H1 (cell line): ENCODE measurements around the gene MAGI2.

Source experiments
- CTCF ChIP-seq, 3 experiments: IDR thresholded peaks; 1 replicate in 2 of 3; 2 replicates in 1 of 3; pipeline versions ENCODE4 v1.5.1 to v1.6.1; 2011; ENCODE audit warnings: low read length in 3 of 3, mild to moderate bottlenecking in 3 of 3, inconsistent platforms in 2 of 3, low read depth in 1 of 3, moderate library complexity in 1 of 3; ENCODE audit not compliant: insufficient read depth in 1 of 3; ENCODE audit errors: control extremely low read depth in 1 of 3
- POLR2A ChIP-seq, 2 experiments: IDR thresholded peaks; 1 replicate in 1 of 2; 2 replicates in 1 of 2; pipeline ENCODE4 v1.6.1; 2011; ENCODE audit warnings: low read depth in 2 of 2, low read length in 2 of 2, mild to moderate bottlenecking in 2 of 2; ENCODE audit errors: control extremely low read depth in 1 of 2
- POLR2AphosphoS5 ChIP-seq: IDR thresholded peaks from 2 replicates; pipeline ENCODE4 v1.6.1; 2011; ENCODE audit warnings: low read depth, low read length
- RAD21 ChIP-seq, 2 experiments: IDR thresholded peaks in 1 of 2; conservative IDR thresholded peaks in 1 of 2; 2 replicates each; pipeline ENCODE4 v1.6.1; 2011; ENCODE audit warnings: low read depth in 2 of 2, low read length in 2 of 2, improper control_type of control experiment in 1 of 2, inconsistent platforms in 1 of 2, mild to moderate bottlenecking in 1 of 2, moderate library complexity in 1 of 2
- SIX5 ChIP-seq: IDR thresholded peaks from 2 replicates; pipeline ENCODE4 v1.6.1; 2011; ENCODE audit warnings: mild to moderate bottlenecking, low read depth, low read length

- TF ChIP-seq RAD21 (IDR thresholded peaks at IDR 0.05 in 1 of 2, conservative IDR thresholded peaks at IDR 0.05 in 1 of 2; ENCODE audit: low read depth in 2 of 2, low read length in 2 of 2) (no peak), SIX5 (no peak), CTCF (IDR thresholded peaks at IDR 0.05; ENCODE audit: control extremely low read depth in 1 of 3, insufficient read depth in 1 of 3, low read depth in 1 of 3, low read length in 3 of 3) (no peak), POLR2AphosphoS5 (no peak), POLR2A (IDR thresholded peaks at IDR 0.05; ENCODE audit: control extremely low read depth in 1 of 2, low read depth in 2 of 2, low read length in 2 of 2) (no peak)
These were observed 1281.2 kb downstream of the MAGI2 start for GRCh38 chr7:78172267-78172757.
